ENCODE results near the gene S100A3.
"Not testable (repeated sequence)": the region's sequence is repeated elsewhere in the genome, so short reads cannot be mapped to it uniquely, and the experiment has no call there.

S100A3 gene

DNA sequence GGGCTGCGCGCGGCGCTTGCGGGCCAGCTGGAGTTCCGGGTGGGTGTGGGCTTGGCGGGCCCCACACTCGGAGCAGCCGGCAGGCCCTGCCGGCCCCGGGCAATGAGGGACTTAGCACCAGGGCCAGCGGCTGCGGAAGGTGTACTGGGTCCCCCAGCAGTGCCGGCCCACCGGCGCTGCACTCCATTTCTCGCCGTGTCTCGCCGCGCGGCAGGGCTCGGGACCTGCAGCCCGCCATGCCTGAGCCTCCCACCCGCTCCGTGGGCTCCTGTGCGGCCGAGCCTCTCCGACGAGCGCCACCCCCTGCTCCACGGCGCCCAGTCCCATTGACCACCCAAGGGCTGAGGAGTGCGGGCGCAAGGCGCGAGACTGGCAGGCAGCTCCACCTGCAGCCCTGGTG lies 27.2 kb downstream of the S100A3 start:
- not testable (repeated sequence) for H3K9ac ChIP-seq (ENCODE audit: low read length in 2 of 2); H3K27me3 ChIP-seq (ENCODE audit: control insufficient read depth in 1 of 2, insufficient read depth in 2 of 2, low read length in 2 of 2); H3K9me3 ChIP-seq (ENCODE audit: control insufficient read depth in 2 of 2, low read length in 2 of 2); H3K27ac ChIP-seq (ENCODE audit: low read length); H3K4me3 ChIP-seq (ENCODE audit: low read length in 2 of 2); H3K4me1 ChIP-seq (ENCODE audit: control insufficient read depth, insufficient read depth, low read length); H3K36me3 ChIP-seq (ENCODE audit: control insufficient read depth in 2 of 2, insufficient read depth in 2 of 2, low read length in 2 of 2)

DNA sequence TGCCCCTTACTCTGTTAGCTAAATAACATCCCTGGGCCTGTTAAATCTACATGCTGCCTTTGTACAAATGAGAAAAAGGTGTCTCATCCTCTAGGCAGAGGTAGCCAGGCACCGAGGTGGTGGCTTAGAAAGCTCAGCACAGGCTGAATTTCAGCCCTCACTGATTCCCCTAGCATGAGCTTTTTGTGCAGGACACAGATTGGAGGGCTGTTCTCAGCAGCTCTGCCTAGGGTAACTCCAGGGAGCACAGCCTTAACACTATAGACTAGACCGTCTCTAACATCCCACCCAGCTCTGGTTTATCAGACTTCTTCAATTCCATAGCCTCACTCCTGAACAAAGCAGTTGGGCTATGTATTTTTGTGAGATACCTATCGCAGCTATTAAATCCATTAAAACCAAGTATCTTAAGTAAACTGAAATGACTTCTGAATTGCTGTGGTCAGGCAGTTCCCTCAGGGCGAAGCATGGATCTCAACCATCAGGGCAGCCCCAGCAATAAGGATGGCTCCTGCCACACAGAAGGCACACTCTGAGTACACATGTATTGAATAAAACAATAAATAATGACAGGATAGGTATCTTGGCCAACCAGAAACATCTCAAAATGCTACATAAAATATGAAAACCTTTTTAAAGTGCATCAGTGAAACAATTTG lies 28.1 kb downstream of the S100A3 start:
- Histone ChIP-seq H3K27me3 (ENCODE audit: control insufficient read depth in 1 of 2, insufficient read depth in 2 of 2, low read length in 2 of 2) (no peaks in the 10 kb centered on the region), H3K36me3 (ENCODE audit: control insufficient read depth in 2 of 2, insufficient read depth in 2 of 2, low read length in 2 of 2) (no peaks in the 10 kb centered on the region), H3K4me1 (ENCODE audit: control insufficient read depth, insufficient read depth, low read length) (no peaks in the 10 kb centered on the region), H3K27ac (ENCODE audit: low read length) (no peak overlapping the region), H3K4me3 (ENCODE audit: low read length in 2 of 2) (no peak overlapping the region), H3K9ac (ENCODE audit: low read length in 2 of 2) (peak overlapping the region in 1 of 2 donors; percentile 42), H3K9me3 (ENCODE audit: control insufficient read depth in 2 of 2, low read length in 2 of 2) (no peaks in the 10 kb centered on the region)

DNA sequence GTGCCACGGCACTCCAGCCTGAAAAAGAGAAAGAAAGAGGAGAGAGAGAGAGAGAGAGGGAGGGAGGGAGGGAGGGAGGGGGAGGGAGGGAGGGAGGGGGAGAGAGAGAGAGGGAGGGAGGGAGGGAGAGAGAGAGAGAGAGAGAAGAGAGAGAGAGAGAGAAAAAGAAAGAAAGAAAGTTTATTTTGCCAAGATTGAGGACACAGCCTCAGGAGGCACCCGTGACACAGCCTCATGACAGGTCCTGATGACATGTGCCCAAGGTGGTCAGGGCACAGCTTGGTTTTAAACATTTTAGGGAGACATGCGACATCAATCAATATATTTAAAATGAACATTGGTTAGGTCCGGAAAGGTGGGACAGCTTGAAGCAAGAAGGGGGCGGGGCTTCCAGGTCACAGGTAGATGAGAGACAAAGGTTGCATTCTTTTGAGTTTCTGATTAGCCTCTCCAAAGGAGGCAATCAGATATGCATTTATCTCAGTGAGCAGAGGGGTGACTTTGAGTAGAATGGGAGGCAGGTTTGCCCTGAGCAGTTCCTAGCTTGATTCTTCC lies 28.8 kb downstream of the S100A3 start:
- H3K9me3 ChIP-seq (ENCODE audit: control insufficient read depth in 2 of 2, low read length in 2 of 2); H3K4me1 ChIP-seq (ENCODE audit: control insufficient read depth, insufficient read depth, low read length); H3K27ac ChIP-seq (ENCODE audit: low read length); H3K9ac ChIP-seq (ENCODE audit: low read length in 2 of 2); H3K36me3 ChIP-seq (ENCODE audit: control insufficient read depth in 2 of 2, insufficient read depth in 2 of 2, low read length in 2 of 2); H3K4me3 ChIP-seq (ENCODE audit: low read length in 2 of 2); H3K27me3 ChIP-seq (ENCODE audit: control insufficient read depth in 1 of 2, insufficient read depth in 2 of 2, low read length in 2 of 2): not testable (repeated sequence)

GRCh38 chr1:153519242-153519641 lies 29.8 kb downstream of the S100A3 start:
- no peak overlapping the region for H3K27ac ChIP-seq (ENCODE audit: low read length)
- H3K9me3 ChIP-seq (ENCODE audit: control insufficient read depth in 2 of 2, low read length in 2 of 2), result no peaks in the 10 kb centered on the region
- no peaks in the 10 kb centered on the region for H3K4me1 ChIP-seq (ENCODE audit: control insufficient read depth, insufficient read depth, low read length)

DNA sequence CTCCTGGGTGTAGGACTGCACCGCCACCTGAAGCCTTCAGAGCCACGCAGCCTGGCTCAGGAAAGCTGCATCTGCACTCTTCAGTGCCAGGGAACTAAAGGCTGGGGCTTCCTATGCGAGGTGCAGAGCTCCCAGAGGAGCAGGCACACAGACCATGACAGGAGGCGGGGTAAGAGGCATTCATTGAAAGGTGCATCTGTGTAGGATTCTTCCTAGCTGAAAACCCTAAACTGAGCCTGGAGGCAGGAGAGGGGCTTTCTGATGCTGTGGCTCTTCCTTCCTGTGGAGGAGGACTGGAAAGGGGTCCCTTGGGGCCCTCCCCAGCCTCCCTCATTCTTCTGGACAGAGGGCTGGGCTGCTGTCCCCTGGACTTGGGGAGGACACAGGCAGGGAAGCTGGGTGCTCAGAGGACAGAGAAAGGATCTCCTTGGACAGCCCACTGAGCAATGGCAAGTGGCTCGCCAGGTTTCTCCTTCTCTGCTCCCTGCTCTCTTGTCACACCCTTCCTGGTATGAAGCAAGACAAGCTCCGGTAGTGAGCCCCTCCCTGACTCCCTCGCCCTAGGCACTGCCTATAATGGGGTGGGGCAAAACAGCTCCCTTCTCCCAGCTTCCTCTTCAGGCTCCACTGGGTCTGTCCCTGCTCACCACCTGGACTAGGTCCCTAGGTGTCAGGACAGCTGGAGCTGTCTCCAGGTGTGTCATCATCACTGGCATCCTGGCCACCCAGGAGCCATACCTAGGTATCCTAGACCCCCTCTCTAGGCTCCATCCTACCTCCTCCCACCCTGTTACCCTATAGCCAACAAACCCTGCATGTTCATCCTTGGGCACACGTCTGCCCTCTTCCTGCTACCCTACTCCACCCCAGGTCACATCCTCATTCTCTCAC lies 33.3 kb downstream of the S100A3 start:
- Histone ChIP-seq H3K36me3 (ENCODE audit: control insufficient read depth in 2 of 2, insufficient read depth in 2 of 2, low read length in 2 of 2) (no peaks in the 10 kb centered on the region), H3K9ac (ENCODE audit: low read length in 2 of 2) (no peak overlapping the region), H3K27me3 (ENCODE audit: control insufficient read depth in 1 of 2, insufficient read depth in 2 of 2, low read length in 2 of 2) (no peaks in the 10 kb centered on the region), H3K9me3 (ENCODE audit: control insufficient read depth in 2 of 2, low read length in 2 of 2) (no peaks in the 10 kb centered on the region), H3K27ac (ENCODE audit: low read length) (no peak overlapping the region), H3K4me1 (ENCODE audit: control insufficient read depth, insufficient read depth, low read length) (peaks cover 4% of the 10 kb centered on the region), H3K4me3 (ENCODE audit: low read length in 2 of 2) (no peak overlapping the region)

More at GRCh38 chr1:153519242-153519641, 29.8 kb downstream of the S100A3 start:
- Histone ChIP-seq H3K27me3 (ENCODE audit: control insufficient read depth in 1 of 2, insufficient read depth in 2 of 2, low read length in 2 of 2) (no peaks in the 10 kb centered on the region), H3K36me3 (ENCODE audit: control insufficient read depth in 2 of 2, insufficient read depth in 2 of 2, low read length in 2 of 2) (no peaks in the 10 kb centered on the region), H3K9ac (ENCODE audit: low read length in 2 of 2) (no peak overlapping the region), H3K4me3 (ENCODE audit: low read length in 2 of 2) (no peak overlapping the region)

DNA sequence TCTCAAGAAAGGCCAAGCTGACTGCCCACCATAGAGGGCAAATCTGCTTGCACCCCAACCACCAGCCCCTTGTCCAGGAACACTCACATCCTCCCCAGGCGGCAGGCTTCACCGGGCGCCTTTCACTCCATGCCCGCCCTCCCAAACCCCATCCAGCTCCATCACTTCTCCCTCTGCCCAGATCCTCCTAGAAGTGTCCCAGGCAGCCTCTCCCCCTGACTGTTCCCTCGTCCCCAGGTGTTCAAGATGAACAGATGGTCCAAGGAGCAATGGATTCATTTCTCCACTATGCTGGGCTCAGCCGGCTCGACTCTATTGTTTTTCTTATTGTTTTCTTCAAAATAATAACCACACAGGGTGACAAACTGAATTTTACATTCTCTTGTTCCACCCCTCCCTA lies 35.4 kb downstream of the S100A3 start:
- H3K9ac ChIP-seq (ENCODE audit: low read length in 2 of 2), result no peak overlapping the region
- H3K36me3 ChIP-seq (ENCODE audit: control insufficient read depth in 2 of 2, insufficient read depth in 2 of 2, low read length in 2 of 2), result no peaks in the 10 kb centered on the region
- no peaks in the 10 kb centered on the region for H3K9me3 ChIP-seq (ENCODE audit: control insufficient read depth in 2 of 2, low read length in 2 of 2)
- no peak overlapping the region for H3K4me3 ChIP-seq (ENCODE audit: low read length in 2 of 2)
- H3K27ac ChIP-seq (ENCODE audit: low read length), result no peak overlapping the region
- H3K27me3 ChIP-seq (ENCODE audit: control insufficient read depth in 1 of 2, insufficient read depth in 2 of 2, low read length in 2 of 2), result no peaks in the 10 kb centered on the region
- H3K4me1 ChIP-seq (ENCODE audit: control insufficient read depth, insufficient read depth, low read length), result peaks cover 6% of the 10 kb centered on the region

- H3K4me3 ChIP-seq (ENCODE audit: low read length in 2 of 2), result no peak overlapping the region
- no peaks in the 10 kb centered on the region for H3K9me3 ChIP-seq (ENCODE audit: control insufficient read depth in 2 of 2, low read length in 2 of 2)
- no peaks in the 10 kb centered on the region for H3K36me3 ChIP-seq (ENCODE audit: control insufficient read depth in 2 of 2, insufficient read depth in 2 of 2, low read length in 2 of 2)
- H3K27ac ChIP-seq (ENCODE audit: low read length), result no peak overlapping the region
- H3K9ac ChIP-seq (ENCODE audit: low read length in 2 of 2), result no peak overlapping the region
- H3K4me1 ChIP-seq (ENCODE audit: control insufficient read depth, insufficient read depth, low read length), result peaks cover 6% of the 10 kb centered on the region
- no peaks in the 10 kb centered on the region for H3K27me3 ChIP-seq (ENCODE audit: control insufficient read depth in 1 of 2, insufficient read depth in 2 of 2, low read length in 2 of 2)
Observed at GRCh38 chr1:153513023-153513422, 36.0 kb downstream of the S100A3 start.

- Histone ChIP-seq H3K4me3 (ENCODE audit: low read length in 2 of 2) (no peak overlapping the region), H3K36me3 (ENCODE audit: control insufficient read depth in 2 of 2, insufficient read depth in 2 of 2, low read length in 2 of 2) (no peaks in the 10 kb centered on the region), H3K9ac (ENCODE audit: low read length in 2 of 2) (peak overlapping the region in 1 of 2 donors; percentile 6), H3K27ac (ENCODE audit: low read length) (no peak overlapping the region), H3K27me3 (ENCODE audit: control insufficient read depth in 1 of 2, insufficient read depth in 2 of 2, low read length in 2 of 2) (no peaks in the 10 kb centered on the region), H3K9me3 (ENCODE audit: control insufficient read depth in 2 of 2, low read length in 2 of 2) (no peaks in the 10 kb centered on the region), H3K4me1 (ENCODE audit: control insufficient read depth, insufficient read depth, low read length) (peaks cover 20% of the 10 kb centered on the region)
Observed at GRCh38 chr1:153510984-153511410, 38.1 kb downstream of the S100A3 start.

DNA sequence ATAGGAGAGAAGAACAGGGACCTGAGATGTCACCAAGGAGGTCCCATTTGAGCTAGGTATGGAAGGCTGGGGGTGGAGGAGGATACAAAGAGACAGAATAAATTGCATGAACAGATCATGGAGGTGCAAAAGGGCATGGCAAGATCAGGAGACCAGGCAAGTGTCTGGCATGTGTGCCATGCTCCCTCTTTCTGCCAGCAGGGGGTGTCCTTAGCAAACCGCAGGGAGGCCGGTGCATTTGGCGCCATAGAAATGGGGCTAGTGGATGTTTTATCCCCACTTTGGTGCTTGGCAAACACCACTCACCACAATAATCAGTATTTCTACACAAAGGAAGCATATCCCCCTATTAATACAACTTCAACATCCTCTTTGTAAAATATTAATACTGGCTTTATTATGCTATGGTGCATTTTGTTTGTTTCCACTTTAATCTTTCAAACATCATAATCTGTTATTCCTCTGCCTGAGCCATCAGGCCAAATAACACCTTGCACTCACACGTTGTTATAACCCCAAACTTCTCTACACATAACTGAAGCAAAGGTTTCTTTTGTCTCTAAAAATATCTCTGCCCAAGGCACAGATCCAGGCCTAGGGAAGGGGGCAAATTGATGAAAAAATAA lies 39.2 kb downstream of the S100A3 start:
- Histone ChIP-seq H3K4me3 (ENCODE audit: low read length in 2 of 2) (no peak overlapping the region), H3K9me3 (ENCODE audit: control insufficient read depth in 2 of 2, low read length in 2 of 2) (no peaks in the 10 kb centered on the region), H3K27ac (ENCODE audit: low read length) (no peak overlapping the region), H3K36me3 (ENCODE audit: control insufficient read depth in 2 of 2, insufficient read depth in 2 of 2, low read length in 2 of 2) (no peaks in the 10 kb centered on the region), H3K27me3 (ENCODE audit: control insufficient read depth in 1 of 2, insufficient read depth in 2 of 2, low read length in 2 of 2) (no peaks in the 10 kb centered on the region), H3K9ac (ENCODE audit: low read length in 2 of 2) (no peak overlapping the region), H3K4me1 (ENCODE audit: control insufficient read depth, insufficient read depth, low read length) (peaks cover 20% of the 10 kb centered on the region)

DNA sequence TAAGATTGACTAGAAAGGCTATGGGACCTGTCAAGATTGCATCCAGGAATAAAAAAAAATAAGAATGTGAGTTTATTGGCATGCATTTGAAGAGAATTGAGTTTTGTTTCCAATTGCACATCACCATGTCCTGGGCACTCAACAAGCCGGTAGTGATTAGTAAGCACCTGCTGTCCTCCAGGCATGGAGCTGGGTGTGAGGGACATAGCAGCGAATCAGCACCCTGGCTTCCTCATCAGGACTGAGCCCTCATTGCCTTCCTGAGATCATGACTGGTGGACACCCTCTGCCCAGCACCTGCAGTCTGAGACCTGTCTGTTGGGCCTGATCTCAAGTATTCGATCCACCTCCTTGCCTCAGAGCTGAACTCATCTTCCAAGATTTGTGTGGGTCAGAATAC lies 40.0 kb downstream of the S100A3 start:
- H3K9me3 ChIP-seq (ENCODE audit: control insufficient read depth in 2 of 2, low read length in 2 of 2), result no peaks in the 10 kb centered on the region
- no peak overlapping the region for H3K27ac ChIP-seq (ENCODE audit: low read length)
- no peaks in the 10 kb centered on the region for H3K27me3 ChIP-seq (ENCODE audit: control insufficient read depth in 1 of 2, insufficient read depth in 2 of 2, low read length in 2 of 2)
- peaks cover 20% of the 10 kb centered on the region for H3K4me1 ChIP-seq (ENCODE audit: control insufficient read depth, insufficient read depth, low read length)
- H3K9ac ChIP-seq (ENCODE audit: low read length in 2 of 2), result no peak overlapping the region
- no peaks in the 10 kb centered on the region for H3K36me3 ChIP-seq (ENCODE audit: control insufficient read depth in 2 of 2, insufficient read depth in 2 of 2, low read length in 2 of 2)
- H3K4me3 ChIP-seq (ENCODE audit: low read length in 2 of 2), result no peak overlapping the region
